IMR-90 (cell line): ENCODE data around the gene CRYBG2. TPM values are rescaled to one million over a fixed set of nuclear protein-coding genes. Genes with fewer than 3 reads are reported as not detected.
A peak's percentile ranks its signal among the peaks of the same experiment; 100 is the strongest.
"Not testable (repeated sequence)": the region's sequence is repeated elsewhere in the genome, so short reads cannot be mapped to it uniquely, and the experiment has no call there.

Experiments
- ATAC-seq: fragments of 200-7000 bp; cut with Tn5 transposase; 2 replicates; pipeline ENCODE4 v1.9.1; 2020; ENCODE audit warnings: low read depth, mild to moderate bottlenecking, moderate library complexity
- BruUV-seq: library from RNA; stranded (reverse); fragments of 400-500 nt; replicated peaks from 2 replicates; lab custom pipeline; 2021; lab: Mats Ljungman, UMichigan
- CTCF ChIA-PET: fragments of 300-600 bp; formaldehyde crosslinking; extraction: SDS; loops from one replicate; lab custom pipeline; 2021; ENCODE audit warnings: antibody characterized with exemption; lab: Yijun Ruan, JAX
- POLR2A ChIA-PET: fragments of 300-600 bp; sonication (Branson Sonifier 250); formaldehyde crosslinking; loops from one replicate; lab custom pipeline; 2022; ENCODE audit warnings: antibody characterized with exemption; ENCODE audit not compliant: unreplicated experiment; lab: Charles Lee
- DNase-seq: peaks from one replicate; pipeline ENCODE4 v3.0.0; 2013
- H2AFZ ChIP-seq: replicated peaks from 2 replicates; pipeline ENCODE3; 2013; ENCODE audit warnings: low read length, mild to moderate bottlenecking; ENCODE audit not compliant: poor library complexity
- H2AK5ac ChIP-seq: 2 replicates; pipeline ENCODE4 v1.6.1; 2013; ENCODE audit warnings: low read depth, low read length, inconsistent platforms
- H2AK9ac ChIP-seq: replicated peaks from 2 replicates; pipeline ENCODE3; 2013; ENCODE audit warnings: mild to moderate bottlenecking, low read depth, low read length, moderate library complexity; ENCODE audit not compliant: poor library complexity
- H2BK120ac ChIP-seq: 2 replicates; pipeline ENCODE4 v1.6.1; 2013; ENCODE audit warnings: low read depth, low read length, inconsistent platforms
- H2BK15ac ChIP-seq: 3 replicates; pipeline ENCODE4 v1.6.1; 2013; ENCODE audit warnings: low read depth, low read length, inconsistent platforms
- H2BK20ac ChIP-seq: 2 replicates; pipeline ENCODE4 v1.6.1; 2013; ENCODE audit warnings: low read depth, mild to moderate bottlenecking, inconsistent platforms, low read length, moderate library complexity
- H2BK5ac ChIP-seq: 2 replicates; pipeline ENCODE4 v1.6.1; 2013; ENCODE audit warnings: mild to moderate bottlenecking, low read depth, low read length, inconsistent platforms; ENCODE audit not compliant: poor library complexity, severe bottlenecking
- H3K14ac ChIP-seq: replicated peaks from 2 replicates; pipeline ENCODE4 v1.6.1; 2013; ENCODE audit warnings: low read depth, low read length, inconsistent platforms
- H3K18ac ChIP-seq: 2 replicates; pipeline ENCODE4 v1.6.1; 2013; ENCODE audit warnings: low read depth, low read length, control low read depth
- H3K23ac ChIP-seq: 2 replicates; pipeline ENCODE4 v1.6.1; 2013; ENCODE audit warnings: low read depth, low read length, inconsistent platforms
- H3K27ac ChIP-seq: 2 replicates; pipeline ENCODE4 v1.5.1; 2013; ENCODE audit warnings: mild to moderate bottlenecking, control low read depth, low read length; ENCODE audit not compliant: insufficient read depth
- H3K27me3 ChIP-seq: 2 replicates; pipeline ENCODE4 v1.6.1; 2013; ENCODE audit warnings: low read length; ENCODE audit not compliant: control insufficient read depth, insufficient read depth
- H3K36me3 ChIP-seq: 2 replicates; pipeline ENCODE4 v1.6.1; 2013; ENCODE audit warnings: low read length, mixed read lengths; ENCODE audit not compliant: control insufficient read depth, insufficient read depth
- H3K4ac ChIP-seq: 2 replicates; pipeline ENCODE4 v1.6.1; 2013; ENCODE audit warnings: low read depth, low read length, inconsistent platforms
- H3K4me1 ChIP-seq: 2 replicates; pipeline ENCODE4 v1.6.1; 2013; ENCODE audit warnings: low read length, mixed read lengths; ENCODE audit not compliant: control insufficient read depth, insufficient read depth
- H3K4me2 ChIP-seq: 2 replicates; pipeline ENCODE4 v1.6.1; 2013; ENCODE audit warnings: low read depth, mild to moderate bottlenecking, control low read depth, low read length, moderate library complexity
- H3K4me3 ChIP-seq: 2 replicates; pipeline ENCODE4 v1.5.1; 2013; ENCODE audit warnings: low read depth, mild to moderate bottlenecking, control low read depth, low read length, moderate library complexity; ENCODE audit not compliant: insufficient read depth
- H3K56ac ChIP-seq: 2 replicates; pipeline ENCODE4 v1.6.1; 2013; ENCODE audit warnings: low read length, inconsistent platforms; ENCODE audit not compliant: insufficient read depth; ENCODE audit errors: extremely low read depth
- H3K79me1 ChIP-seq, 2 experiments: 2 replicates each; pipeline ENCODE4 v1.6.1; 2013; ENCODE audit warnings: low read length in 2 of 2, inconsistent platforms in 1 of 2, low read depth in 1 of 2
- H3K9ac ChIP-seq: 2 replicates; pipeline ENCODE4 v1.6.1; 2013; ENCODE audit warnings: low read depth, low read length, control low read depth
- H3K9me1 ChIP-seq: 2 replicates; pipeline ENCODE4 v1.6.1; 2013; ENCODE audit warnings: low read length, inconsistent platforms; ENCODE audit not compliant: insufficient read depth
- H3K9me3 ChIP-seq: 2 replicates; pipeline ENCODE4 v1.6.1; 2013; ENCODE audit warnings: low read length; ENCODE audit not compliant: control insufficient read depth, insufficient read depth
- H4K20me1 ChIP-seq: 2 replicates; pipeline ENCODE4 v1.6.1; 2013; ENCODE audit warnings: low read length, inconsistent platforms; ENCODE audit not compliant: insufficient read depth
- H4K5ac ChIP-seq: 2 replicates; pipeline ENCODE4 v1.6.1; 2013; ENCODE audit warnings: mild to moderate bottlenecking, low read depth, low read length, control low read depth
- H4K8ac ChIP-seq, 2 experiments: 2 replicates each; pipeline ENCODE4 v1.6.1; 2013; ENCODE audit warnings: low read depth in 2 of 2, low read length in 2 of 2, control low read depth in 1 of 2, inconsistent platforms in 1 of 2
- H4K91ac ChIP-seq: 2 replicates; pipeline ENCODE4 v1.6.1; 2013; ENCODE audit warnings: low read depth, low read length, inconsistent platforms; ENCODE audit not compliant: insufficient read depth
- CEBPB ChIP-seq: IDR thresholded peaks from 2 replicates; pipeline ENCODE4 v1.6.1; 2012; ENCODE audit warnings: low read depth, low read length, improper control_type of control experiment
- WGBS, 2 experiments: methylation state at CpG; one replicate each; pipeline versions ENCODE4 v1.1.5 to v1.1.7; 2013; ENCODE audit warnings: missing lambda C conversion rate in 2 of 2; ENCODE audit not compliant: insufficient read length in 1 of 2; ENCODE audit errors: extremely low coverage in 2 of 2; 5-methylcytosine and 5-hydroxymethylcytosine counted together
- dilution Hi-C: fragments of 300-500 bp; cut with HindIII; formaldehyde crosslinking; loops from one replicate; pipeline ENCODE4 v1.14.3; 2018; ENCODE audit warnings: low sequenced_read_pairs; ENCODE audit not compliant: unreplicated experiment
- in situ Hi-C: fragments of 300-500 bp; cut with MboI; formaldehyde crosslinking; loops from 3 replicates; pipeline ENCODE4 v1.14.3; 2019; ENCODE audit warnings: low sequenced_read_pairs, inconsistent platforms, mixed read lengths
- intact Hi-C: fragments of 100-400 bp; cut with micrococcal nuclease; formaldehyde crosslinking; loops from 2 replicates; pipeline ENCODE4 v1.10.0; 2022
- polyA plus RNA-seq, 3 experiments: library from polyadenylated mRNA; depleted of rRNA; stranded (reverse); fragments of >200 nt; gene quantifications; 2 replicates each; pipeline ENCODE4 v1.2.3, GENCODE V29; 2012; ENCODE audit warnings: low replicate concordance in 1 of 3
- total RNA-seq: library from RNA; depleted of rRNA; stranded (reverse); fragments of >200 nt; gene quantifications from 2 replicates; pipeline ENCODE4 v1.2.3, GENCODE V29; 2012
- TF ChIP-seq, protein P1 (sequence below): fragments of 150-350 bp; IDR thresholded peaks from 2 replicates; pipeline ENCODE4 v1.6.1; 2016; ENCODE audit warnings: low read depth, mild to moderate bottlenecking, low read length, moderate library complexity, borderline replicate concordance

CRYBG2 gene
- total and polyA plus RNA-seq, 2 of the 4 experiments (the other 2 are of a cell fraction) = not detected

DNA sequence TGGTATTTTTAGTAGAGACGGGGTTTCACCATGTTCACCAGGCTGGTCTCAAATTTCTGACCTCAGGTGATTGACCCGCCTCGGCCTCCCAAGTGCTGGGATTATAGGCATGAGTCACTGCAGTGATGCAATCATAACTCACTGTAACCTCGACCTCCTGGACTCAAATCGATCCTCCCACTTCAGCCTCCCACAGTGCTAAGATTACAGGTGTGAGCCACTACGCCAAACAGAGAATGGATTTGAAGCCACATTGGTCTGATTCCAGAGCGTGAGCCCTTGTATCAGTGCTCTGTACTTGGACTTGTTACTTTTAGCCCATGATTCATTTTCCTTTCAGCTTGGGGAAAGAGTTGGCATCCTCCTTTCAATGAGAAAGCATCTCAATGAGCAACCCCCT lies 33.5 kb upstream of the CRYBG2 start:
- intact Hi-C loops = no loop called here
- no peaks in the 10 kb centered on the region for H3K9me1 ChIP-seq
- H3K23ac ChIP-seq = no peak overlapping the region
- H3K4ac ChIP-seq = no peak overlapping the region
- H3K27me3 ChIP-seq = no peaks in the 10 kb centered on the region
- no peak overlapping the region for H2BK120ac ChIP-seq
- no peak overlapping the region for H3K14ac ChIP-seq
- TF ChIP-seq, protein P1, sequence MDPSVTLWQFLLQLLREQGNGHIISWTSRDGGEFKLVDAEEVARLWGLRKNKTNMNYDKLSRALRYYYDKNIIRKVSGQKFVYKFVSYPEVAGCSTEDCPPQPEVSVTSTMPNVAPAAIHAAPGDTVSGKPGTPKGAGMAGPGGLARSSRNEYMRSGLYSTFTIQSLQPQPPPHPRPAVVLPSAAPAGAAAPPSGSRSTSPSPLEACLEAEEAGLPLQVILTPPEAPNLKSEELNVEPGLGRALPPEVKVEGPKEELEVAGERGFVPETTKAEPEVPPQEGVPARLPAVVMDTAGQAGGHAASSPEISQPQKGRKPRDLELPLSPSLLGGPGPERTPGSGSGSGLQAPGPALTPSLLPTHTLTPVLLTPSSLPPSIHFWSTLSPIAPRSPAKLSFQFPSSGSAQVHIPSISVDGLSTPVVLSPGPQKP = no peak
- TF ChIP-seq CEBPB = peak; percentile 84
- in situ Hi-C loops = no loop called here
- H2BK15ac ChIP-seq = no peak overlapping the region
- no peak overlapping the region for H3K4me3 ChIP-seq
- no peak overlapping the region for H2BK5ac ChIP-seq
- no peak overlapping the region for H3K27ac ChIP-seq
- no peak overlapping the region for H3K18ac ChIP-seq
- peaks cover 2% of the 10 kb centered on the region for H3K4me1 ChIP-seq
- no peaks in the 10 kb centered on the region for H3K36me3 ChIP-seq
- H2AK5ac ChIP-seq = no peak overlapping the region
- WGBS, 2 experiments = 71% methylated on average over 2 of the region's 7 CpGs; no CpG with 5 or more reads in 1 of the 2 experiments
- H2AK9ac ChIP-seq = no peak overlapping the region
- BruUV-seq = no TSS peak
- ChIA-PET CTCF (no interaction called here), POLR2A (interaction anchor here (0.6 kb wide), 1 partner anchor 30 kb away, joined by 7 read pairs; no protein-coding TSS in a partner anchor)
- H3K79me1 ChIP-seq = no peaks in the 10 kb centered on the region
- H3K56ac ChIP-seq = no peak overlapping the region
- H3K9ac ChIP-seq = no peak overlapping the region
- H2BK20ac ChIP-seq = no peak overlapping the region
- dilution Hi-C loops = no loop called here
- no peak overlapping the region for H4K5ac ChIP-seq
- ATAC-seq = no peak
- no peaks in the 10 kb centered on the region for H4K20me1 ChIP-seq
- no peak overlapping the region for H3K4me2 ChIP-seq
- no peaks in the 10 kb centered on the region for H3K9me3 ChIP-seq
- peak; percentile 55 for DNase-seq
- H4K91ac ChIP-seq = no peak overlapping the region
- H4K8ac ChIP-seq = no peak overlapping the region
- H2AFZ ChIP-seq = no peak overlapping the region

DNA sequence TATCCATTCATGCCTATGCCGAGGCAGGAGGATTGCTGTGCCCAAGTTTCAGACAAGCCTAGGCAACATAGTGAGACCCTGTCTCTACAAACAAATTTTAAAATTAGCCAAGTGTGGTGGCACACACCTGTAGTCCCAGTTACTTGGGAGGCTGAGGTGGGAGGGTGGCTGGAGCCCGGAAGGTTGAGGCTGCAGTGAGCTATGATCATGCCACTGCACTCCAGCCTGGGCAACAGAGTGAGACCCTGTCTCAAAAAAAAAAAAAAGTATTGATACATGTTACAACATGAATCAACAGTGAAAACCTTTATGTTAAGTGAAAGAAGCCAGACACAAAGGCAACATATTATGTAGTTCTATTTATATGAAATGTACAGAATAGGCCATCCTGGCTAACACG lies 31.1 kb upstream of the CRYBG2 start:
- H2BK5ac ChIP-seq, H2BK20ac ChIP-seq, H2BK120ac ChIP-seq, H2BK15ac ChIP-seq, H3K56ac ChIP-seq, dilution Hi-C loops, H2AK9ac ChIP-seq, H3K27ac ChIP-seq, H4K8ac ChIP-seq, H3K9me3 ChIP-seq, H3K4me2 ChIP-seq, H3K4ac ChIP-seq, H4K91ac ChIP-seq, DNase-seq, H3K4me1 ChIP-seq, H3K18ac ChIP-seq, H3K27me3 ChIP-seq, POLR2A ChIA-PET, H3K23ac ChIP-seq, H3K9ac ChIP-seq, intact Hi-C loops, in situ Hi-C loops, BruUV-seq, CTCF ChIA-PET, H3K4me3 ChIP-seq, H4K5ac ChIP-seq, ATAC-seq, H3K79me1 ChIP-seq, H3K36me3 ChIP-seq, H2AFZ ChIP-seq, H2AK5ac ChIP-seq, H4K20me1 ChIP-seq, H3K9me1 ChIP-seq, H3K14ac ChIP-seq: not testable (repeated sequence)
- WGBS, 2 experiments = 80% methylated on average over 1 of the region's 3 CpGs; no CpG with 5 or more reads in 1 of the 2 experiments
